ENCODE data around the gene MROH7. TPM values are rescaled to one million over a fixed set of nuclear protein-coding genes. Genes with fewer than 3 reads are reported as not detected.
A peak's percentile ranks its signal among the peaks of the same experiment; 100 is the strongest.

The MROH7 gene
- polyA plus RNA-seq, 4 donors: 1.9 to 13.4 (median 5.0) TPM

GRCh38 chr1:54686155-54686554 is 44.6 kb downstream of the MROH7 start:
- DNase-seq (ENCODE audit: low read depth in 4 of 4, low spot score in 3 of 4): no peak

- DNase-seq (ENCODE audit: low read depth in 4 of 4, low spot score in 3 of 4): no peak
These were observed 53.2 kb downstream of the MROH7 start for GRCh38 chr1:54694771-54695170.

DNA sequence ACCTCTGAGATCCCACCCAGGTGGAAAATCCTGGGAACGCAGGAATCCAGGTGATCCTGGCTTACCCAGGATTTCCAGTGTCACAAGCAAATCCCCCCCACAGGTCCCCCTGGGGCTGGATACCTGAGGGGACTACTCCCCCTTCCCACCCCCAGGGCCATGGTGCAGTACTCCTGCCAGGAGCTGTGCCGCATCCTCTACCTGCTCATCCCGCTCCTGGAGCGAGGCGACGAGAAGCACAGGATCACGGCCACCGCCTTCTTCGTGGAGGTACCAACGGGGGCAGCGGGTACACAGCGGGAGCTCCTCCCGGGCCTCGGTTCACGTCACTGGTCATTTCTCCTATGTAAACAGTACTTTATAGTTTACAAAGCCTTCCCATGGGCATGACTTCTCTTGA is 53.6 kb downstream of the MROH7 start:
- no peak for DNase-seq (ENCODE audit: low read depth in 4 of 4, low spot score in 3 of 4)

DNA sequence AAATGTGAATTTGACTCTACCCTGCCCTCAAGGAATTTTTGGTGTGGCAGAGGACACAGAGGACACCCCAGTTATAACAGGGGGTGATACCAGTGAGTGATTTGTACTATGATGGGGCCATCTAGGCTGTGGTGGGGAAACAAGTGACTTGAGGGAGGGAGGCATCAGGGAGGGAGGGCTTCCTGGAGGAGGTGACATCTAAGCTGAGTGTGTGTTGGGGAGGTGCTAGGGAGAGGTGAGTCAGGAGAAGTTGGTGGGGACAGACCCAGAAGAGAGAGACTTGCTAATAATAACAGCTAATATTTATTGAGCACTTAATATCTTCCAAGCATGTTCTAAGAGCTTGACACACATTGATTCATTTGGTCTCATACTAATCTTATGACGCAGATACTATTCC is 54.2 kb downstream of the MROH7 start:
- DNase-seq (ENCODE audit: low read depth in 4 of 4, low spot score in 3 of 4): no peak

- no peak for DNase-seq (ENCODE audit: low read depth in 4 of 4, low spot score in 3 of 4)
These were observed 54.7 kb downstream of the MROH7 start for GRCh38 chr1:54696262-54696661.

DNA sequence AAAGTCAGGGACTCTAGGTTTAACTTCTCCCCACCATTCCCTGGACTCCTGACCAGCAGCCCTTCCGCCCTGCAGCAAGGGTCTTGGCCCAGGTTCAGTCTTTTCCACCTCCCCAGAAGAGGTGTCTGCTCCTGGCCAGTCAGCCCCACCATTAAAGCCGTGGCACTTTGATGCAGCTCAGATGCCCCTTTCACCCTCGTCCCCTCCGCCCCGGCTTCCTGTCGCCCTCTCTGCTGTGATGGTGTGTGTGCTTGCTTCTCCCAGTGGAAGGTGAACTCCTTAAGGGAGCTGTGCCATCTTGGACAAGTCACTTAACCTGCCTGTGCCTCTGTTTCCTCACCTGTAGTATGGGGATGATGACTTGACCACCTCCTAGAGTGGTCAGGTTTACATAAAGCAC is 56.3 kb downstream of the MROH7 start:
- no peak for DNase-seq (ENCODE audit: low read depth in 4 of 4, low spot score in 3 of 4)

- no peak for DNase-seq (ENCODE audit: low read depth in 4 of 4, low spot score in 3 of 4)
These were observed 56.8 kb downstream of the MROH7 start for GRCh38 chr1:54698346-54698745.

DNA sequence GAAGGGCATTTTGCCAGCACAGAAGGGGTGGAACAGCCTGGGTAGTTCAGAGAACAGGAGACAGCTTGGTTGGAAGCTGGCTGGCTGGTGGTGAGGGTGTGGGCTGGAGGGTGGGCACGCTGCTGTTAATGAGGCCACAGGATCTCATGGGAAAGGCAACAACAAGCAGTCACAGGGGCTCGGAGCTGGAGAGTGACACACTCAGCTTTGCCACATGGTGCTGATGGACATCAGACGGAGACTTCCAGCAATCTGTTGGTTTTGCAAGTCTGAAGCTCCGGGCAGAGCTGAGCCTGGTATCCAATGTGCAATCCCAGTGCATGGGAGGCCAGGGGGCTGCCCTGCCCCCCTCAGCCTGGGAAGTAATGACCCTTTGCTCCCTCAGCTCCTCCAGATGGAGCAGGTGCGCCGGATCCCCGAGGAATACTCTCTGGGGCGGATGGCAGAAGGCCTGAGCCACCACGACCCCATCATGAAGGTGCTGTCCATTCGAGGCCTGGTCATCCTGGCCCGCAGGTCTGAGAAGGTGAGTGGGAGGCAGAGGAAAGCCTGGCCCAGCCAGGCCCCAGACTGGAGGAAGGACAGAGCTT is 58.4 kb downstream of the MROH7 start:
- no peak for DNase-seq (ENCODE audit: low read depth in 4 of 4, low spot score in 3 of 4)

GRCh38 chr1:54701066-54701465 is 59.5 kb downstream of the MROH7 start:
- no peak for DNase-seq (ENCODE audit: low read depth in 4 of 4, low spot score in 3 of 4)

DNA sequence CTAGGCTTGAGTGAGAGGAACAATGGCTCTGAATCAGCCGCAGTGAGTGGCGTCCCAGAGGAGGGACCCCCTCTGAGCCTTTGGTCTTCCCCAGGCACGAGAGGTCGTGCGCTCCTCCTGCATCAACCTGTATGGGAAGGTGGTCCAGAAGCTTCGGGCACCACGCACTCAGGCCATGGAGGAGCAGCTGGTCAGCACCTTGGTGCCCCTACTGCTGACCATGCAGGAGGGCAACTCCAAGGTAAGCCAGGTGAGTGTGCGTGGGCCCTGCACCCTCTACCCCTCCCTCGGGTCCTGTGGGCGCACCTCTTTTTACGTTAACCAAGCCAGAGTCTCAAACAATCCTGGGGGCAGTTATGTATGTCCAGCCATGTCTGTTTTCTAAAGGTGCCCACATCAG is 60.4 kb downstream of the MROH7 start:
- DNase-seq (ENCODE audit: low read depth in 4 of 4, low spot score in 3 of 4): no peak

DNA sequence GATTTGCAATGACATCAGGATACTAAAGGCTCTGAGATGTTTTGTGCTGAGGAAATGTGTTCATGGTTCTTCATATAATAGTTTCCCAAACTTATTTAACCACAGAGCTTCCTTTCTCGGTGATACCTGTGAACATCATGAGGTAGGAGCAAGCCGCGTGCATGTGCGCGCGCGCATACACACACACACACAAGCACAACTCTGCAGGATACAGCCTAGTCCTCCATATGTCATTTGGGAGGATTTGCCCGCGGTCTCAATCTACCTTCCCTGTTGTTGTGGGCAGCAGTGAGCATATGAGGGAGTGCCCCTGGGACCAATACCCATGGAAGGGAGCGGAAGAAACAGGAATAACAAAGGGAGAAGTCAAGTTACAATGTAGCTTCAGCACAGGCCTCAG is 61.9 kb downstream of the MROH7 start:
- no peak for DNase-seq (ENCODE audit: low read depth in 4 of 4, low spot score in 3 of 4)

GRCh38 chr1:54705153-54705552 is 63.6 kb downstream of the MROH7 start:
- DNase-seq (ENCODE audit: low read depth in 4 of 4, low spot score in 3 of 4): no peak

- no peak for DNase-seq (ENCODE audit: low read depth in 4 of 4, low spot score in 3 of 4)
These were observed 64.8 kb downstream of the MROH7 start for GRCh38 chr1:54706419-54706818.

GRCh38 chr1:54708385-54708784 is 66.8 kb downstream of the MROH7 start:
- DNase-seq (ENCODE audit: low read depth in 4 of 4, low spot score in 3 of 4): no peak

- DNase-seq (ENCODE audit: low read depth in 4 of 4, low spot score in 3 of 4): no peak
These were observed 68.1 kb downstream of the MROH7 start for GRCh38 chr1:54709547-54710292.

GRCh38 chr1:54710434-54710833 is 68.8 kb downstream of the MROH7 start:
- DNase-seq (ENCODE audit: low read depth in 4 of 4, low spot score in 3 of 4): no peak

GRCh38 chr1:54710841-54711240 is 69.3 kb downstream of the MROH7 start:
- DNase-seq (ENCODE audit: low read depth in 4 of 4, low spot score in 3 of 4): no peak

- DNase-seq (ENCODE audit: low read depth in 4 of 4, low spot score in 3 of 4): no peak
These were observed 70.0 kb downstream of the MROH7 start for GRCh38 chr1:54711536-54711935.

- no peak for DNase-seq (ENCODE audit: low read depth in 4 of 4, low spot score in 3 of 4)
These were observed 73.4 kb downstream of the MROH7 start for GRCh38 chr1:54714881-54715492.

DNA sequence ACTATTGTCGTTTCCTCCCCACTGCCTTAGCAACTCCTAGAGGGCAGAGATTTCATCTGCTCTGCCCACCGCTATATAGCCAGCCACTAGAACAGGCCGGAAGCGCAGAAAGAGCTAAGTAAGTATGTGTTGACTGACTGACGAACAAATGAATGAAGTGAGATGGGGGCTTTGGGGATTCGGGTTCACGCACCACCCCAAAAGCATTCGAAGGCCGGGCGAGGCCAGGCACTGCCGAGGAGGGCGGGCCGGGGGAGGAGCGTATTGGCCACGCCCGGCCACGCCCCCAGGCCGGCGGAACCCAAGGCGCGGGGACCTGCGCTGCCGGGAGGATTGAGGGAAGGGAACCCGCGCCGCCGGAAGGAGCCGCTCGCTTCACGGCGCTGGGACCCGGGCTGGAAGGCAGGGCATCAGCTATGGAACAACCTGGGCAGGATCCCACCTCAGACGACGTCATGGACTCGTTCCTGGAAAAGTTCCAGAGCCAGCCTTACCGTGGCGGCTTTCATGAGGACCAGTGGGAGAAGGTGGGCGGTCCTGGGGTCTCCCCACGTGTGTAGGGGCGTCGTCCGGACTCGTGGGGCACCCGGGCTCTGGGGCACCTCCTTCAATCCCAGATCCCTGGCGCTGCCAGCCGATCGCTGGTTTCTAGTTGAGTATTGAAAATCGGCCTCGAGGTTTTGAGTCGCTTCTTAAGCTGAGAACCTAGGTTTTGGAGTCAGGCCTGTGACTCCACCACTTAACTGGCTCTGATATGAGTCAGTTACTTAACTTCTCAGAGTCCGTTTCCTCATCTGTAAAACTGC is 74.1 kb downstream of the MROH7 start, which contains the start of gene TTC4:
TSS of gene TTC4 (plus strand) at position 369 of the 806 bp plus-strand sequence. CDS start at position 417, 48 bp downstream.
- DNase-seq (ENCODE audit: low read depth in 4 of 4, low spot score in 3 of 4): peak; percentile 64 to 73 (median 68)
